ENCODE data around the gene INF2. TPM values are rescaled to one million over a fixed set of nuclear protein-coding genes. Genes with fewer than 3 reads are reported as not detected.

INF2 gene
- total and polyA plus RNA-seq, 9 of the 15 experiments (the other 6 are each of a cell fraction or from before 2014, with no cell fraction given), result 0.56 to 31.3 (median 7.8) TPM

- Histone ChIP-seq H3K79me2 (ENCODE audit: control insufficient read depth, insufficient read depth, low read length) (no peaks in the 10 kb centered on the region), H2AFZ (ENCODE audit: low read depth, low read length) (peak overlapping the region; percentile 76), H3K27ac (ENCODE audit: extremely low read depth, low read depth, low read length) (peak overlapping the region; percentile 78), H3K9me3 (replicated peaks; ENCODE audit: control insufficient read depth, insufficient read depth, low read depth, low read length) (peaks cover 6% of the 10 kb centered on the region; the same call in 1 of the 2 replicates), H3K36me3 (ENCODE audit: control insufficient read depth, insufficient read depth, low read length) (peaks cover 38% of the 10 kb centered on the region; the same call in 1 of the 3 replicates), H3K27me3 (ENCODE audit: control insufficient read depth in 2 of 2, insufficient read depth in 2 of 2, low read length in 2 of 2) (no peaks in the 10 kb centered on the region), H3K9me1 (ENCODE audit: control insufficient read depth, insufficient read depth, low read length) (no peaks in the 10 kb centered on the region), H3K4me3 (no peak overlapping the region), H4K20me1 (replicated peaks; ENCODE audit: control insufficient read depth, insufficient read depth, low read length) (no peaks in the 10 kb centered on the region), H3K9ac (ENCODE audit: insufficient read depth in 1 of 2, low read depth in 2 of 2, low read length in 2 of 2) (peak overlapping the region; percentile 46 to 77; a peak in 3 of 4 replicates), H3K4me1 (replicated peaks in 1 of 2; ENCODE audit: control insufficient read depth in 2 of 2, insufficient read depth in 2 of 2, low read length in 2 of 2) (peaks cover 6 to 33% of the 10 kb centered on the region in 2 experiments; a peak in 4 of 5 replicates), H3K4me2 (ENCODE audit: insufficient read depth, low read length) (peak overlapping the region; percentile 49)
- in situ Hi-C loops (cut with MboI), result loop anchor here (5.0 kb wide), 1 partner anchor 54 kb away; no protein-coding TSS in a partner anchor
- peak; percentile 83 to 89 (median 85) for DNase-seq (ENCODE audit: extremely low read depth in 1 of 4, low spot score in 3 of 4)
- ChIA-PET POLR2A (interaction anchor here (0.5 to 0.8 kb wide), 5 partner anchors 10 to 186 kb away, joined by 3 to 5 read pairs (median 3); partner anchors contain the start of gene SIVA1), CTCF (ENCODE audit: low intra/inter-chr PET ratio) (interaction anchor here (1.1 to 2.4 kb wide), 2 partner anchors 56 to 57 kb away, joined by 3 to 13 read pairs; no protein-coding TSS in a partner anchor)
- intact Hi-C loops (cut with micrococcal nuclease), result loop anchor here (1.0 to 10.0 kb wide), 3 partner anchors 30 to 106 kb away; no protein-coding TSS in a partner anchor
- ATAC-seq, result peak; percentile 94
- FAIRE-seq, result peak; percentile 79
- WGBS (ENCODE audit: insufficient coverage, low coverage, missing lambda C conversion rate), result 0% methylated on average over 4 of the region's 25 CpGs
- BruUV-seq (replicated peaks), result no TSS peak
- TF ChIP-seq POLR2AphosphoS5 (IDR thresholded peaks at IDR 0.05; ENCODE audit: control insufficient read depth, insufficient read depth, low read depth, low read length) (peak; percentile 27; the same call in 1 of the 2 replicates), DDX20 (tag; IDR thresholded peaks at IDR 0.05; ENCODE audit: low read depth) (no peak), BHLHE40 (IDR thresholded peaks at IDR 0.05; ENCODE audit: low read length) (peak; percentile 33; the same call in 1 of the 2 replicates), HINFP (tag; conservative IDR thresholded peaks at IDR 0.05; ENCODE audit: low read depth) (no peak), PTRF (tag; IDR thresholded peaks at IDR 0.05) (no peak), C11orf30 (IDR thresholded peaks at IDR 0.05; ENCODE audit: low read depth) (no peak), CHD2 (IDR thresholded peaks at IDR 0.05; ENCODE audit: low read depth, low read length) (no peak), HCFC1 (IDR thresholded peaks at IDR 0.05; ENCODE audit: low read depth, low read length) (no peak), ZNF384 (IDR thresholded peaks at IDR 0.05; ENCODE audit: low read depth, low read length) (no peak), BMI1 (IDR thresholded peaks at IDR 0.05; ENCODE audit: low read length) (no peak), THRA (IDR thresholded peaks at IDR 0.05) (no peak), ZNF184 (CRISPR knock-in tag; IDR thresholded peaks at IDR 0.05) (no peak), SAP30 (IDR thresholded peaks at IDR 0.05; ENCODE audit: borderline replicate concordance, insufficient read depth, low read depth, low read length, poor library complexity, severe bottlenecking) (no peak), JUND (IDR thresholded peaks at IDR 0.05; ENCODE audit: borderline replicate concordance, low read depth, low read length) (no peak), JUND (tag; IDR thresholded peaks at IDR 0.05; ENCODE audit: borderline replicate concordance, low read depth, low read length) (no peak), ELF1 (tag; IDR thresholded peaks at IDR 0.05) (0 out of 2 replicates have a peak, but pooled peaks have one; percentile 21), POLR2A (conservative IDR thresholded peaks at IDR 0.05) (peak; percentile 54; the same call in 1 of the 2 replicates)
Measured at GRCh38 chr14:104768437-104769323, 79.3 kb downstream of the INF2 start.

All from K562 (cell line).